Measurements from ENCODE around the gene AFF3.
"Not testable (repeated sequence)": the region's sequence is repeated elsewhere in the genome, so short reads cannot be mapped to it uniquely, and the experiment has no call there.

AFF3 gene

GRCh38 chr2:100145893-100146656 lies 3.7 kb upstream of the AFF3 start:
- no peak for DNase-seq

GRCh38 chr2:100143286-100143685 lies 896 bp upstream of the AFF3 start:
- no peak for DNase-seq

- no peak for DNase-seq
These were observed 484 bp downstream of the AFF3 start for GRCh38 chr2:100141906-100142305.

GRCh38 chr2:100140582-100140981 lies 1.8 kb downstream of the AFF3 start:
- no peak for DNase-seq

- DNase-seq: no peak
These were observed 4.4 kb downstream of the AFF3 start for GRCh38 chr2:100137866-100138570.

GRCh38 chr2:100137318-100137717 lies 5.1 kb downstream of the AFF3 start:
- DNase-seq: no peak

- no peak for DNase-seq
These were observed 6.1 kb downstream of the AFF3 start for GRCh38 chr2:100136310-100136709.

GRCh38 chr2:100135415-100135814 lies 7.0 kb downstream of the AFF3 start:
- DNase-seq: no peak

- DNase-seq: no peak
These were observed 11.6 kb downstream of the AFF3 start for GRCh38 chr2:100130595-100131391.

GRCh38 chr2:100126897-100127401 lies 15.4 kb downstream of the AFF3 start:
- DNase-seq: no peak

- DNase-seq: no peak
These were observed 16.2 kb downstream of the AFF3 start for GRCh38 chr2:100126201-100126600.

GRCh38 chr2:100125626-100126025 lies 16.8 kb downstream of the AFF3 start:
- no peak for DNase-seq

- DNase-seq: no peak
These were observed 17.6 kb downstream of the AFF3 start for GRCh38 chr2:100124761-100125160.

- no peak for DNase-seq
These were observed 21.2 kb downstream of the AFF3 start for GRCh38 chr2:100121124-100121718.

GRCh38 chr2:100119235-100119634 lies 23.2 kb downstream of the AFF3 start:
- DNase-seq: no peak

- DNase-seq: no peak
These were observed 28.4 kb downstream of the AFF3 start for GRCh38 chr2:100113990-100114433.

GRCh38 chr2:100110614-100111000 lies 31.8 kb downstream of the AFF3 start:
- DNase-seq: no peak

- DNase-seq: no peak
These were observed 32.3 kb downstream of the AFF3 start for GRCh38 chr2:100109986-100110613.

- not testable (repeated sequence) for DNase-seq
These were observed 33.8 kb downstream of the AFF3 start for GRCh38 chr2:100108648-100109020.

GRCh38 chr2:100107906-100108647 lies 34.3 kb downstream of the AFF3 start:
- no peak for DNase-seq

GRCh38 chr2:100107440-100107839 lies 35.0 kb downstream of the AFF3 start:
- DNase-seq: no peak

- DNase-seq: no peak
These were observed 35.9 kb downstream of the AFF3 start for GRCh38 chr2:100106460-100106859.
